DMS 273 (cell line): ENCODE results near the gene TMEM145.
"Not testable (repeated sequence)": the region's sequence is repeated elsewhere in the genome, so short reads cannot be mapped to it uniquely, and the experiment has no call there.

Experiments
- DNase-seq: peaks from one replicate; lab custom pipeline; 2025; ENCODE audit not compliant: unreplicated experiment; lab: John Stamatoyannopoulos, UW

The TMEM145 gene

DNA sequence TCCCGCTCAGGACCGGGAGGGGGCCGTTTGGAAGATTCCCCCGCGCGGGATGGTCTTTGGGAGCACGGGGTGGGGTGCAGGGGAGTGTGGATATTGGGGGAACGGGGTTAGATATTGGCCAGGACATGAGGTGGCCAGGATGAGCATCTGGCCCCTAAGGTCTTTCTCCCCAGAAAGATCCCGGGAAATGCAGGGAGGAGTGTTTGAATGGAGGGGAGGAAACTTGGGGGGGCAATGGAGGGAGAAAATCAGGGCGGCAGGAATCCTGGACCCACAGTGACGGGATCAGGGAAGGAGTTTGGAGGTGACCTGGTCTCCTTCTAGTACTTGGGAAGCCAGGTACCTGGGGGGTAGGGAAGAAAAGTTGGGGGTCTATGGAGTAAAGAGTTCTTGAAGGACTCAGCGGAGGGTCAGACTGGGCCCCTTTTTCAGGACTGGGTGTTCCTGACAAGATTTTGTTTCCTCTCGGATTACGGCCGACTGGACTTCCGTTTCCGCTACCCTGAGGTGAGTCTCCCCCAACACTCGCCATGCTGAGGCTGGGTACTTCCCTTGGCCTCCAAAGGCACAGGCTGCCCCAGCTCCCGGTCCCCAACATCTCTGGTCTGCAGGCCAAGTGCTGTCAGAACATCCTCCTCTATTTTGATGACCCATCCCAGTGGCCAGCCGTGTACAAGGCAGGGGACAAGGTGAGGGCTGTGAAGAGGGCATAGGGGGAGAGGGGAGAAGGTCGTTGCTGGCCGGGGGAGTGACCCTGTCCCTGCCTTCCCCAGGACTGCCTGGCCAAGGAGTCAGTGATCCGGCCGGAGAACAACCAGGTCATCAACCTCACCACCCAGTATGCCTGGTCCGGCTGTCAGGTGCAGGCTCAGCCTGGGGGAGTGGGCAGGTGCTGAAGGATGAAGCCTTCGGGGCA, 989 bp downstream of the TMEM145 start:
- no peak for DNase-seq

- no peak for DNase-seq
Observed at GRCh38 chr19:42315024-42315423, 1.9 kb downstream of the TMEM145 start.

GRCh38 chr19:42316223-42317211, 3.4 kb downstream of the TMEM145 start:
- DNase-seq = peak; percentile 58

DNA sequence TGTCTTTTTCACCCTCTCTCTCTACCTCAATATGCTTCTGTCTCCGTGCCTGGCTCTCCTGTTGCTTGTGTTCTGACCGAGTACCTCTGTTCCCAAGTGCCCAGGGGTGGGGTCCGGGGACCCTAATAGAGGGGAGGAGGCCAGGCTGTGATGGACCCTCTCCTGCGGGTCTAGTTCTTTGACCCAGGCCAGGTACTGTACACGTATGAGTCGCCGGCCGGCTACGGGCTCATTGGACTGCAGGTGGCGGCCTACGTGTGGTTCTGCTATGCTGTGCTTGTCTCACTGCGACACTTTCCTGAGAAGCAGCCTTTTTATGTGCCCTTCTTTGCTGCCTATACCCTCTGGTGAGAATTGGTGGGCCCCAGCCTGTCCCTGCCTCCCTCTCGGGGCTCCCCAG, 4.4 kb downstream of the TMEM145 start:
- no peak for DNase-seq

DNA sequence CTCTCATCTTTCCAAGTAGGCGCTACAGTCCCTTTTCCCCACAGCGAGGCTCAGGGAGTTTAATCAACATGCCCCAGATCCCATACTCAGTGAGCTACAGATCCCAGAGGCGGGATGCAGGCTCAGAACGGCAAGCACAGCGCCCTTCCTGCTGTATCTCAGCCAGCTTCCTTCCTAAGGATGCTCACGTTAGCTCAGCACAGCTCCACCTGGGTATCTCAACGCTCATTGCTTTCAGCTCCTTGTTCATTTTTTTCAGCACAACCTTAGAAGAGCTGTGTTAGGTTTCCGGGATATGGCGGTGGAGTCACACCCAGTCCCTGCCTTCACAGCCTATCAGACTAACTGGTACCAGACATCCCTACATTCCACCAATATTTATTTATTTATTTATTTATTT, 9.2 kb downstream of the TMEM145 start:
- no peak for DNase-seq

GRCh38 chr19:42323473-42323851, 10.4 kb downstream of the TMEM145 start:
- no peak for DNase-seq

DNA sequence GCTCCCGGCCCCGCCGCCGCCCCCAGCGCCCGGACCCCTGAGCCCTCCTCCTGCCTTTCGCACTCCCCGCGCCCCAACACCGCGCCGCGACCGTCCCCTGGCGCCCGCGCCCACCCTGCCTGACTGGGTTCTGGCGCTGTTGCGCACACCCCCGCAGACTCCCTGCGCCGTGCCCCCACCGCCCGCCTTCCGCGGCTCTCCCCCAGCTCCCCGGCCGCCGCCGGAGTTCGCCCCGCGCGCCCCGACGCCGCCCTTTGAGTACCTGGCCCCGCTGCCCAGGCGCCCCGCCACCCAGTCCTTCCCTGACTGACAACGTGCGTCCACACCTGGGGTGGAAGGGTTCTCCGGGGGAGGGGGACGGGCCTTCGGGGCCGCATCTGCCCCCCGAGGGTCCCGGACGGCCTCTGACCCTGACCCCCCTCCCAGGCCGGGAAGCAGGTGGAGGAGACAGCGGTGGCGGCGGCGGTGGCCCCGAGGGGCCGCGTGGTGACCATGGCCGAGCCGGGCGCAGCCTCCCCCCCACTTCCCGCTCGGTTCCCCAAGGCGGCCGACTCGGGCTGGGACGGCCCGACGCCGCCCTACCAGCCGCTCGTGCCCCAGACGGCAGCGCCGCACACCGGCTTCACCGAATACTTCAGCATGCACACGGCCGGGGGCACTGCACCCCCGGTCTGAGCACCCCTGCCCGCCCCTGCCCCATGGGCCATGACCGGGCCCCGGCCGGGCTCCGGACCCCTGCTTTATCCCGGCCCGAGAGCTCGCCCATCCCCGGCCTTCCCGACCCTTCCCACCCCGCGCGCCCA, 10.9 kb downstream of the TMEM145 start:
- peak; percentile 74 for DNase-seq

- no peak for DNase-seq
Observed at GRCh38 chr19:42324655-42325307, 11.7 kb downstream of the TMEM145 start.

- DNase-seq = peak; percentile 100
Observed at GRCh38 chr19:42325308-42325895, 12.3 kb downstream of the TMEM145 start, which contains the start of gene MEGF8. MEGF8 (plus strand) TSS chr19:42325635; CDS start chr19:42326244, 609 bp downstream.

DNA sequence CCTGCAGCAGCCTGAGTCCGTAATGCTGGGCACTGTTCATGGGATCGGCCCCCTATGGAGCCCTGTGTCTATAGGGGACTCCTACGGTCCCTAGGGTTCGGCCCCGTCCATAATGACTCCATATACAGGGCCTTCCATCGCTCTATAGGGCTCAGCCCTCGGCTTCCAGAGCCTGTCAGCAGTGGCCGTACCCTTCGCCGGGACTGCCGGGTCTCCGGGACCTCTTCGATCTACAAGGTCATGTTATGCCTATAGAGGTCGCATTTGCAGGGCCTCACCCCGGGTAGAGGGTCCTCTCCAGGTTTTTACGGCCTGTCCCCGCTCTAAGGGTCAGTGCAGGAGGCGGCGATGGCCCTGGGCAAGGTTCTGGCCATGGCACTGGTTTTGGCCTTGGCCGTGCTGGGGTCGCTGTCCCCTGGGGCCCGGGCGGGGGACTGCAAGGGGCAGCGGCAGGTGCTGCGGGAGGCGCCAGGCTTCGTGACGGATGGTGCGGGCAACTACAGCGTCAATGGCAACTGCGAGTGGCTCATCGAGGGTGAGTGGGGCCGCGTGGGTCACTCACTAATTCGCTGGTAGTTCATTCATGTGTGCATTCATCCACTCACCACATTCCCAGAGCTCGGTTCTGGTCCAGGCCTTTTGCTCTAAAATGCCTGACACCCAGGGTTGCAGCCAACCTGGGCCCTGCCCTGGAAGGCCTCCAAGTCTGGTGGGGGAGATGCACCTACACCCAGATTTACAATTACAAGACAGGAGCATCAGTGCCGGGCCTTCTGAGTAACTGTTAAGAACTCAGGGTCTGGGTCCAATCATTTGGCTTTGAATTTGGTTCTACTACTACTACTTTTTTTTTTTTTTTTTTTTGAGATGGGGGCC, 13.0 kb downstream of the TMEM145 start:
- DNase-seq = peak; percentile 69

DNA sequence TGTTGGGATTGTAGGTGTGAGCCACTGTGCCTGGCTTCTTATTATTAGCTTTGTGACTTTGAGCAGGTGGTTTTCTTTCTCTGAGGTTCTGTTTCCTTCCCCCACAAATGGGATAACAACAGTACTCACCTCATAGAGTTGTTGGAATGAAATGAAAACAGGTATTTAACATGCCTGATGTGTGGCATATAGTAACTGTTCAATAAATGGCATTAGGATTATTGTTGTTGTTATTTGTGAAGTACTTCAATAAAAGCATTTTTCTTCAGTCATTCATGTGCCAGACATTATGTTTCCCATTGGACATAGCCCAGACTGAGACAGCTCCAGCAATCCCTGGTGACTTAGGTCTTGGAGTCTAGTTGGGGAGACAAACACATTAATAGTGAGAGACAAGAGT, 13.9 kb downstream of the TMEM145 start:
- DNase-seq = no peak

DNA sequence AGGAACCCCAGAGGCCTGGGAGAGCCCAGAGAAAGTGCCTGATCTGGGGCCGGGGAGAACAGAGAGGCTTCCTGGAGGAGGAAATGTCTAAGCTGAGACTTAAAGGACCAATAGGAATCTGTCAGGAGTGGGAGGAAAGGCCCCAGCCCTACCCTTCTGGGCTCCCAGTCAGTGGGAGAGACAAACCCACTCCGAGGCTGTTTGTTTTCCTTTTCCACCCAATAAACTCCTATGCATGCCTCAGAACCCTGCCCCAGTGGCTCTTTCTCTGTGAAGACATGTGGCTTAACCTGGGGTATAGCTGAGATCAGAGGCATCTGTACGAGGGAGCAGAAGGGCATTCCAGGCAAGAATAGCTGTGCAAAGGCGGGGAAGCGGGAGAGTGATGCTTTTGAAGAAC, 14.3 kb downstream of the TMEM145 start:
- no peak for DNase-seq

DNA sequence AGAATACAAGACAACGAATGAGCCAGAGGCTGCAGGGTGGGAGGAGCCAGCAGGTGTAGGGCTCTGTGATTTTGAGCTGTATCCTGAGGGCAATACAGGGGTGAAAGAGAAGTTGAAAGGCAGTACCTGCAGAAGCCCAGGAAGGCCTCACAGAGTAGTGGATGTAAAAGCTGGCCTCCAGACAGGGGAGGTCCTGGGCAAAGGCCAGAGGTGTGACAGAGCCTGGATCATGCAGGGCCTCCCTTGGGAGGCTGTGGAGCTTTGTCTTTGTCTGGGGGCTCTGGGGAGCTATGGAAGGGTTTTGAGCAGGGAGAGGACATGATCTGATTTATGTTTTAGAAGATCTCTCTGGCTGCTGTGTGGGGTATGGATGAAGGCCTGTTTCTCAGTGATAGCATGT, 15.0 kb downstream of the TMEM145 start:
- DNase-seq = no peak

DNA sequence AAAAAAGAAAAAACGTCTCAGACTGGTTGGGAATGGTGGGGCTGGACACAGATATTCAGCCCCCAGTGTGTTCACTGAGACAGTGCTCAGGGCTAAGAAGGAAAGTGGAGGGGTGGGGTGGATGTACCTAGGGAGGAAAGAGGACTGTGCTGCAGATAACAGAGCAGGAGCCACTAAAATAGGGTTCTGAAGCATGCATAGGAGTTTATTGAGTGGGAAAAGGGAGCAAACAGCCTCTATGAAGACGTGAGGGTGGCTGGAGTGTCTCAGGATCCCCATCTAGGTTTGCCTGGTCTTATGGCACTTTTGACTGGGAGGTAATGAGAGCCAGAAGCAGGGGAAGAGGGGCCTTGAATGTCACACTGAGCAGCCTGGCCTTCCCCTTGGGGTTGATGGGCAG, 15.7 kb downstream of the TMEM145 start:
- DNase-seq = no peak

- DNase-seq = peak; percentile 96
Observed at GRCh38 chr19:42330241-42330711, 17.2 kb downstream of the TMEM145 start.

DNA sequence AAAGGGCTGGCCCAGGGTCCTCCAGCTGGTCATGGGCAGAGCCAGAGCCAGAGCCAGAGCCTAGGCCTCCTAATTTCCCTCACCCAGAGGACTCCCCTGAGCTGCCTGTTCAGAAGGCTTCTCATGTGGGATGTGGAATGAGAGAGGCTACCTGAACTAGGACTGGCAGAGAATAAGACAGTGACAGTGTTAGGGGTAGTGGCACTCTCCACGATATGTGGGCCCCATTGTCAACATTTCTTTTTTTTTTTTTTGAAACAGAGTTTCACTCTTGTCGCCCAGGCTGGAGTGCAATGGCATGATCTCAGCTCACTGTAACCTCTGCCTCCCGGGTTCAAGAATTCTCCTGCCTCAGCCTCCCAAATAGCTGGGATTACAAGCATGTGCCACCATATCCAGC, 18.2 kb downstream of the TMEM145 start:
- not testable (repeated sequence) for DNase-seq

DNA sequence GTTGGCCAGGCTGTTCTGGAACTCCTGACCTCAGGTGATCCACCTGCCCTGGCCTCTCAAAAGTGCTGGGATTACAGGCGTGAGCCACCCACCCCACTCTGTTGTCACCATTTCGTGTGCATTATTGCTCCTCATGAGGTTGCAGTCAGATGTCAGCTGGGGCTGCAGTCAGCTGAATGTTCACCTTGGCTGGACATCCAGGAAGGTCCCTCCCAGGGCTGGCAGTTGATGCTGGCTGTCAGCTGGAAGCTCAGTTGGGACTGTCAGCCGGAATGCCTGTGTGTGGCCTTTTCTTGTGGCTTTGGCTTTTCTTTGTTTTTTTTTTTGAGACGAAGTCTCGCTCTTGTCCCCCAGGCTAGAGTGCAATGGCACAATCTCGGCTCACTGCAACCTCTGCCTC, 18.9 kb downstream of the TMEM145 start:
- no peak for DNase-seq

- no peak for DNase-seq
Observed at GRCh38 chr19:42333018-42333417, 19.9 kb downstream of the TMEM145 start.
